Natural killer cell treated with Interleukin-12 subunit alpha and Interleukin-12 subunit beta and Interleukin-15 and Interleukin-18, amount 100 ng/mL, for 72 hours (primary cell): ENCODE measurements around the gene SLIT1. TPM values are rescaled to one million over a fixed set of nuclear protein-coding genes. Genes with fewer than 3 reads are reported as not detected.

ENCODE experiments used
- ATAC-seq, 2 donors: fragments of 150-1000 bp; cut with Tn5 transposase in 1 of 2; sonication (Bioruptor Pico), chemical (Tn5 transposase) in 1 of 2; 2 replicates each; pipeline ENCODE4 v1.10.0; 2021
- DNase-seq: peaks from one replicate; pipeline ENCODE4 v3.0.0; 2022; ENCODE audit warnings: low spot score
- H3K27ac Mint-ChIP-seq, 2 donors: 1 replicate in 1 of 2; 2 replicates in 1 of 2; pipeline ENCODE4 v1.8.0; 2022; ENCODE audit warnings: mixed read lengths in 2 of 2, mild to moderate bottlenecking in 1 of 2, moderate library complexity in 1 of 2
- H3K27me3 Mint-ChIP-seq, 2 donors: 1 replicate in 1 of 2; 2 replicates in 1 of 2; pipeline ENCODE4 v1.8.0; 2022; ENCODE audit warnings: mixed read lengths in 2 of 2
- H3K36me3 Mint-ChIP-seq: one replicate; pipeline ENCODE4 v1.8.0; 2022; ENCODE audit warnings: mixed read lengths
- H3K4me1 Mint-ChIP-seq, 2 donors: 1 replicate in 1 of 2; 2 replicates in 1 of 2; pipeline ENCODE4 v1.8.0; 2022; ENCODE audit warnings: low read depth in 2 of 2, mixed read lengths in 2 of 2, mild to moderate bottlenecking in 1 of 2
- H3K4me3 Mint-ChIP-seq: one replicate; pipeline ENCODE4 v1.8.0; 2022; ENCODE audit warnings: mixed read lengths
- H3K9me3 Mint-ChIP-seq: 2 replicates; pipeline ENCODE4 v1.8.0; 2022; ENCODE audit warnings: mixed read lengths
- total RNA-seq, 2 donors: library from RNA; stranded (reverse); gene quantifications; one replicate each; pipeline ENCODE4 v1.2.3, GENCODE V29; 2022

The SLIT1 gene
- total RNA-seq, 2 donors from 2014 or later = 0.48 to 0.78 TPM

DNA sequence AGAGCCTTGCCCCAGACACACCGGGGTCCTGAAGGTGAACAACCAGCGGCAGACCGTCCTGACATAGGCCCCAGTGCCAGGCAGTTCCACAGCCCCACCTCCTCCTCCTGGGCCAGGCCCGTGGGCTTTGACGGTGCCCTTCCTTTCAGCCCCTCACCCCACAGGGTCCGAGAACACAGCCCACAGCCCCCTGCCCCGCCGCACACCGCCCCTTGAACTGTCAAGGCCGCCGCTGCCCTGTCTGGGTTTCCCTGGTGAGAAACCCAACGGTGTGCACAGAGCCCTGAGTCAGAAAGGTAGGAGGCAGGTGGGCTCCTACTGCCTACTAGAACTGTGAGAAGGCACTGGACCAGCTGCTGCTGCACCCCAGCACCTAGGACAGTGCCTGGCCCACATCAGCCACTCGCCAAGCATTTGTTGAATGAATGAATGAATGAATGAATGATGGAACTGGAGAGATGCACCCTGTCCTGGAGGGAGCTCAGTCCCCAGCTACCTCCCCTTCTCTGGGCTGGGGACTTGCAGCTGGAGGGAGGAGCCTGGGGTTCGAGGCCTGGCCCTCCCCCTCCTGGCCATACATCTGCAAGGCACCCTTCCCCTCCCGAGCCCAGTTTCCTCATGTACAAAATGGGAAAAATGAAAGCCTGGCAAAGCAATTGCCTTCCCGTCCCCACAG is 117.9 kb downstream of the SLIT1 start:
- Mint-ChIP-seq H3K4me3 (no peak overlapping the region), H3K36me3 (no peaks in the 10 kb centered on the region), H3K4me1 (peaks cover 9 to 13% of the 10 kb centered on the region in 2 donors), H3K9me3 (no peaks in the 10 kb centered on the region), H3K27ac (no peak overlapping the region), H3K27me3 (peaks cover 14 to 21% of the 10 kb centered on the region in 2 donors)
- DNase-seq (no peak), ATAC-seq (no peak)

DNA sequence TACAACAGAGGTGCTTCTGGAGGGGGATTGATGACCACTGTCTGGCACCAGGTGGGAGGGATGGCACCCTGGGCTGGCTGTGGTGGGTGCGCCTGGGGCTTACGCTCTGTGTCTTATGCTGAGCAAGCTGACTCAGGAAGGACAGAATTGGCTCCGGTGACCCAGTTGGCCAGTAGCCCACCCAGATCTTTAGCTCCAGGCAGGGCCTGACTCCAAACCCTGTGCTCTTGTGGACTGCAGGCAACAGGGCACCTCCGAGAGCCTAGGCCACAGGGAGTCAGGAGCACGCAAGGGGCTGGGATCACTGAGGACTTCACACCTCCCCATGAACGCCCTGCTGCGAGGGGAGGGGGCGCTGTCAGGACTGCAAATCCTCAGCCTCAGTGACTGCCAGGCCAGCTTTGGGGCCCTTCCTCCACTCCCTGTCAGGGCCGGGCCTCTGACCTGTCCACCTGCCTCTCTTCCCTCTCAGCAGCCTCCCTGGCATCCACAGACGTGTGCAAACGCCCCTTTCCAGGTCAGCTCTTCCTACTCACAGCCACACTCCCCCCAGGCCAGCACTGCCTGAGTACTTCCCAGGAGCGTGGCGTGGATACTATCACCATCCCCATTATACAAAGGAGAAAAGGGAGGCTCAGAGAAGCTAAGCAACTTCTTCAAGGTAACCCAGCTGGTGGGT is 118.7 kb downstream of the SLIT1 start:
- no peak for ATAC-seq
- Mint-ChIP-seq H3K4me3 (no peak overlapping the region), H3K9me3 (no peaks in the 10 kb centered on the region), H3K27me3 (peaks cover 13 to 19% of the 10 kb centered on the region in 2 donors), H3K27ac (no peak overlapping the region), H3K36me3 (no peaks in the 10 kb centered on the region), H3K4me1 (peaks cover 9 to 13% of the 10 kb centered on the region in 2 donors)
- DNase-seq = no peak

DNA sequence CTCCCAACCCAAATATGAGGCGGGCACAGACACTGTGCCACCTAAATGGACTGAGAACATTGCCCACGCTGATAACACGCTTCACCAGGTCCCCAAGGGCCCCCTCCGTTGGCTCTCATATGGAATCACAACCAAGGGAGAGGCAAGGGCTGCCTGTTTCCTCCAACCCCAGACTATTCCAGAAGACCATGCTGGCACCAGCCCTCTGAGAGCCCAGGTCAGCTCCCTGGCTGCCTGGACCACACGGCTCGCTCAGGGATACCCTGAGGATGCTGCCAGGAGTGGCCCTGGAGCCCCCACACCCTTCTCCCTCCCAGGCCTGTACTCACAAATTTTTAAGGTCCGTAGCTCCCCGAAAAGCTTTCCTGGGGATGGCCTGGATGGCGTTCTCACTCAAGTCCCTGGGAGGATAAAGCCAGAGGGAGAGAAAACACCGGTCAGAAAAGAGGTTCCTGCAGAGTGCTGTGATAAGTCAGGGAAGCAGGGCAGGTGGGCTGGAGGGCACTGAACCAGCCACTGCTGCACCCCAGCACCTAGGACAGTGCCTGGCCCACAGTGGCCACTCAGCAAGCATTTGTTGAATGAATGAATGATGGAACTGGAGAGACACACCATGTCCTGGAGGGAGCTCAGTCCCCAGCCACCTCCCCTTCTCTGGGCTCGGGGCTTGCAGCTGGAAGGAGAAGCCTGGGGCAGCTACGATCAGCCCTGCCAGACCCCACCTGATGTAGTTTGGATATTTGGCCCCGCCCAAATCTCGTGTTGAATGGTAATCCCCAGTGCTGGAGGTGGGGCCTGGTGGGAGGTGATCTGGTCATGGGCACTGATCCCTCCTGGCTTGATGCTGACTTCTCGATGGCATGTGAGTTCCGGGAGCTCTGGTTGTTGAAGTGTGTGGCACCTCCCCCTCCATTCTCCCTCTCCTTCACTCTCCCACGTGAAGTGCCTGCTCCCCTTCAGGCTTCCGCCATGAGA is 119.8 kb downstream of the SLIT1 start:
- no peak for DNase-seq
- Mint-ChIP-seq H3K4me3 (no peak overlapping the region), H3K36me3 (no peaks in the 10 kb centered on the region), H3K27ac (no peak overlapping the region), H3K9me3 (no peaks in the 10 kb centered on the region), H3K27me3 (peaks cover 3 to 10% of the 10 kb centered on the region in 2 donors), H3K4me1 (peaks cover 9 to 13% of the 10 kb centered on the region in 2 donors)
- ATAC-seq = no peak

DNA sequence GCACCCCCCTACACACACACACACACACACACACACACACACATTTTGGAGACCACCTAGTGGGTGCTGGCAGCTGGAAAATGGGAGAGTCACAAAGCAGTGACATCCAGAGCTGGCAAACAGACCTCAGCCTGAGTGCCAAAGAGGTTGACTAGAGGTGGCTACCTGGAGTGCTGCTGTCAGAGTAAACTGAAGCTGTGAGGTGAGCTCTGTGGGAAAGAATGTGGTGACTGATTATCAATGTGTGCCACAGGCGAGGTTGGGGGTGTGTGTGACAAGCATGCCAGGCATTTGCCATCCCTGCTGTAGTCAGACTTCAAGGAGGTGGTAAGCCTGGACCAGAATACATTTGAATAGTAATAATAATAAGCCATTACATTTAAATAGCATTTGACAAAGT is 120.6 kb downstream of the SLIT1 start:
- no peak overlapping the region for H3K4me3 Mint-ChIP-seq
- H3K27ac Mint-ChIP-seq = no peak overlapping the region
- peaks cover 9 to 11% of the 10 kb centered on the region in 2 donors for H3K4me1 Mint-ChIP-seq
- no peaks in the 10 kb centered on the region for H3K9me3 Mint-ChIP-seq
- DNase-seq = no peak
- no peak for ATAC-seq
- H3K36me3 Mint-ChIP-seq = no peaks in the 10 kb centered on the region
- peaks cover 0 to 9% of the 10 kb centered on the region in 2 donors for H3K27me3 Mint-ChIP-seq

DNA sequence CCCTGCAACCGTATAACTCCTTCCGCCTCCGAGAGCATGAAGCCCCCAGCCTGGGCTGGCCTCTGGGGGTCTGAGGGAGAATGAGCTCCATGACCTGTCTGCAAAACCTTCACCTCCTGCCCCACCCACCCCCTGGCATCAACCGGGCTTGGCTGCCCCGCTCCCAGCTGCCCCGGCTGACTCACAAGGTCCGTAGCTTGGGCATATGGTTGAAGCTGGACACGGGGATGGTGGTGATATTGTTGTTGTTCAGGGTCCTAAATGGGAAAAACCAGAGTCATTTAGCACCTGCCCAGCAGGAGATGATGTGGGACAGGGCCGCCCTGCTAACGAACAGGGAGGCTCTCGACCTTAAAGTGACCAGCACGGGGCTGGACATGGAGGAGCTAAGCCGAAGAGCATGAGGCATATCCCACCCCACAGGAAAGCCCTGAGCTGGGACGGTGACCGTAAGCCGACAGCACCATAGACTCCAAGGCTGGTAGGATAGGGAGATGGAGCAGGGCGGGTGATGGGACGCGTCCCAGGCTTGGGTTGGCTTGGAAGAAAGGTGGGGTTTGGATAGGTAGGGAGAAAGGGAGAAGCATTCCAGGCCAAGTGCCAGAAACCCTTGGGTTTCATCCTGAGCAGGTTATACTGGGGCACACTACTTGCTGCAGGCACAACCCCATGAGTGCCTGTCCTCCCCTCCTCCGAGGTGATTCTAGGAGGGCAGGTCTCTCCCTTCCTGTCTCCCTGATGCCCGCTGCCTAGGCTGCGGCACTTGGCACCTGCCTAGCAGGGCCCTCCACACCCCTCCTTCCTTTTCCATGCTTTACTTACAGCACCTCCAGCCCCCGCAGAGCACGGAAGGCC is 121.5 kb downstream of the SLIT1 start:
- H3K4me1 Mint-ChIP-seq = peaks cover under 1 to 2% of the 10 kb centered on the region in 2 donors
- H3K27ac Mint-ChIP-seq = no peak overlapping the region
- DNase-seq (no peak), ATAC-seq (no peak)
- H3K4me3 Mint-ChIP-seq = no peak overlapping the region
- H3K36me3 Mint-ChIP-seq = no peaks in the 10 kb centered on the region
- H3K9me3 Mint-ChIP-seq = no peaks in the 10 kb centered on the region
- peaks cover 0 to 7% of the 10 kb centered on the region in 2 donors for H3K27me3 Mint-ChIP-seq

GRCh38 chr10:97063271-97063982 is 122.3 kb downstream of the SLIT1 start:
- no peaks in the 10 kb centered on the region for H3K36me3 Mint-ChIP-seq
- DNase-seq (no peak), ATAC-seq (no peak)
- no peaks in the 10 kb centered on the region for H3K4me1 Mint-ChIP-seq
- no peaks in the 10 kb centered on the region for H3K9me3 Mint-ChIP-seq
- H3K27me3 Mint-ChIP-seq = peaks cover 0 to 2% of the 10 kb centered on the region in 2 donors
- no peak overlapping the region for H3K4me3 Mint-ChIP-seq
- H3K27ac Mint-ChIP-seq = no peak overlapping the region

GRCh38 chr10:97062456-97062855 is 123.3 kb downstream of the SLIT1 start:
- Mint-ChIP-seq H3K36me3 (no peaks in the 10 kb centered on the region), H3K4me1 (no peaks in the 10 kb centered on the region), H3K9me3 (no peaks in the 10 kb centered on the region), H3K27ac (no peak overlapping the region), H3K4me3 (no peak overlapping the region), H3K27me3 (no peaks in the 10 kb centered on the region)
- ATAC-seq (no peak), DNase-seq (no peak)

- H3K9me3 Mint-ChIP-seq = no peaks in the 10 kb centered on the region
- H3K27ac Mint-ChIP-seq = no peak overlapping the region
- H3K4me1 Mint-ChIP-seq = no peaks in the 10 kb centered on the region
- no peaks in the 10 kb centered on the region for H3K36me3 Mint-ChIP-seq
- no peak overlapping the region for H3K4me3 Mint-ChIP-seq
- no peak for ATAC-seq
- no peaks in the 10 kb centered on the region for H3K27me3 Mint-ChIP-seq
- DNase-seq = no peak
These were observed 123.7 kb downstream of the SLIT1 start for GRCh38 chr10:97062046-97062445.

DNA sequence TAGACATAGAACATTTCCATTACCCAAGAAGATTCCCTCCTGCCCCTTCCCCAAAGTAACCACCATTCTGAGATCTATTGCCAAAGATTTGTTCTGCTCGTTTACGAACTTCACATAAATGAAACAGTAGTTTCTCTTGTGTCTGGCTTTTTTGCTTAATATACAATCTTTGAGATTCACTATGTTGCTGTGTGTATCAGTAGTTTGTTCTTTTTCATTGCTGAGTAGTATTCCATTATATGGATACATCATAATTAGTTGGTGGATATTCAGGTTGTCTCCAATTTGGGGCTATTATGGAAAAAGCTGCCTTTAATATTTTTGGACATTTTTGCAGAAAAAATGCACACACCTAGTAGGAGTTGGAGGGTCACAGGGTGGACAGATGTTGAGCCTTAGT is 124.3 kb downstream of the SLIT1 start:
- Mint-ChIP-seq H3K9me3 (no peaks in the 10 kb centered on the region), H3K36me3 (no peaks in the 10 kb centered on the region), H3K27me3 (no peaks in the 10 kb centered on the region), H3K4me3 (no peak overlapping the region), H3K4me1 (no peaks in the 10 kb centered on the region), H3K27ac (no peak overlapping the region)
- DNase-seq (no peak), ATAC-seq (no peak)

- H3K9me3 Mint-ChIP-seq = no peaks in the 10 kb centered on the region
- H3K36me3 Mint-ChIP-seq = no peaks in the 10 kb centered on the region
- H3K27ac Mint-ChIP-seq = no peak overlapping the region
- H3K4me3 Mint-ChIP-seq = no peak overlapping the region
- DNase-seq (no peak), ATAC-seq (no peak)
- H3K27me3 Mint-ChIP-seq = no peaks in the 10 kb centered on the region
- H3K4me1 Mint-ChIP-seq = no peaks in the 10 kb centered on the region
These were observed 125.2 kb downstream of the SLIT1 start for GRCh38 chr10:97060441-97061084.

DNA sequence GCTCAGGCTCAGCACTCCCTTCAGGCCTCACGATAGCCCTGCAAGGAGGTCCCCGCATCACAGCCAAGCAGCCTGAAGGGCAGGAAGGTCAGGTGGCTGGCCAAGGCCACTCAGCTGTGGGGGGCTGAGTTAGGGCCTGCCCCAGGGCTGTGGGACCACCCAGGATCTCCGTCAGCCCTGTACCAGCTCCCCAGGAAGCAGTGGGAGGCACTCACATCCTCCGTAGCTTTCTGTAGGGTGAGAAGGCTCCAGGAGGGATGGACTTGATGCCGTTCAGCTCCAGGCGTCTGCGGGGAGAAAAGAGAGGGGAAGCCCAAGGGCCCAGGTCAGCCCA is 125.9 kb downstream of the SLIT1 start:
- Mint-ChIP-seq H3K4me3 (no peak overlapping the region), H3K27ac (no peak overlapping the region), H3K36me3 (no peaks in the 10 kb centered on the region), H3K4me1 (no peaks in the 10 kb centered on the region), H3K9me3 (no peaks in the 10 kb centered on the region), H3K27me3 (no peaks in the 10 kb centered on the region)
- ATAC-seq = no peak
- no peak for DNase-seq

DNA sequence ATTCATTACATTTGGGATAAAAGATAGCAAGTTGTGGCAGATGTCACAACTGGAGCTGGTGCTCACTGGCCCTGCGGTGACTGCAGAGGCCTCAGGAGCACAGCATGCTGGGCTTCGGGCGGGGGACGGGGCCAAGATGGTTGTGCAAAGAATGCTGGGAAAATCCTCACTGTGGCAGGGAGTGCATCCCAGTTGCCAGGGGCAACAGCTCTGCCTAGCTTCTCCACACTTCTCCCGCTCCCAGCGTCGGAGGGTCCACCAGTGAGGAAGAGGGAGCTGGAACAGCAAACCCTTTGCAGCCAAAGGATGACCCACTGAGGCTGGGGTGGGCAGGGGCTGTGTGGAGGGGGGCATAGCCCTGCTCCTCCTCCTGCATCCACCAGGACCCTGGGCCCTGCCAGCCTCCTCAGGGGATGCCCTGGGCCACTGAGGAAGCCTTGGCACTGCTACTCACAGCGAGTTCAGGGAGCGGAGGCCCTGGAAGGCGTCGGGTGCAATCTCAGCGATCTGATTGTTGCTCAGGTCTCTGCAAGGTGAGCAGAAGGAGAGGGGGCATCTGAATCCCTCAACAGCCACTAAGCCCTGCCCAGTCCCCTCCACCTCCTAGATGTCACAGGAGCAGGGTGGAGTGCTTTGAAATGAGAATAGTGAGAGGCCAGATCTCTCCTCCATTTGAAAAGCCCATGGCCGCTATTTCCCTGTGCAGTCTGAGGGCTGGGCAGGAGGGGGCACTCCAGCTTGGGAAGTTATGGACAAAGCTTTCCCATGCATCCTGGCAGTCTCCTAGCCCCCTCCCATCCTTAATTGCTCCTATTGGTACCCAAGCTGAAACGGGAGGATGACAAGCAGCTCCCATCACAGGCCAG is 126.5 kb downstream of the SLIT1 start:
- Mint-ChIP-seq H3K9me3 (no peaks in the 10 kb centered on the region), H3K27ac (no peak overlapping the region)
- ATAC-seq = no peak

More for the DNA sequence above, 126.5 kb downstream of the SLIT1 start:
- H3K4me3 Mint-ChIP-seq = no peak overlapping the region
- no peaks in the 10 kb centered on the region for H3K27me3 Mint-ChIP-seq
- DNase-seq = no peak
- H3K36me3 Mint-ChIP-seq = no peaks in the 10 kb centered on the region
- no peaks in the 10 kb centered on the region for H3K4me1 Mint-ChIP-seq
